NCI-H2171 treated with DMSO at 0.1 percent for 48 hours (cell line): ENCODE results near the gene HLF.

Source experiments
- DNase-seq: peaks from one replicate; lab custom pipeline; 2025; lab: John Stamatoyannopoulos, UW

HLF gene, protein sequence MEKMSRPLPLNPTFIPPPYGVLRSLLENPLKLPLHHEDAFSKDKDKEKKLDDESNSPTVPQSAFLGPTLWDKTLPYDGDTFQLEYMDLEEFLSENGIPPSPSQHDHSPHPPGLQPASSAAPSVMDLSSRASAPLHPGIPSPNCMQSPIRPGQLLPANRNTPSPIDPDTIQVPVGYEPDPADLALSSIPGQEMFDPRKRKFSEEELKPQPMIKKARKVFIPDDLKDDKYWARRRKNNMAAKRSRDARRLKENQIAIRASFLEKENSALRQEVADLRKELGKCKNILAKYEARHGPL

DNA sequence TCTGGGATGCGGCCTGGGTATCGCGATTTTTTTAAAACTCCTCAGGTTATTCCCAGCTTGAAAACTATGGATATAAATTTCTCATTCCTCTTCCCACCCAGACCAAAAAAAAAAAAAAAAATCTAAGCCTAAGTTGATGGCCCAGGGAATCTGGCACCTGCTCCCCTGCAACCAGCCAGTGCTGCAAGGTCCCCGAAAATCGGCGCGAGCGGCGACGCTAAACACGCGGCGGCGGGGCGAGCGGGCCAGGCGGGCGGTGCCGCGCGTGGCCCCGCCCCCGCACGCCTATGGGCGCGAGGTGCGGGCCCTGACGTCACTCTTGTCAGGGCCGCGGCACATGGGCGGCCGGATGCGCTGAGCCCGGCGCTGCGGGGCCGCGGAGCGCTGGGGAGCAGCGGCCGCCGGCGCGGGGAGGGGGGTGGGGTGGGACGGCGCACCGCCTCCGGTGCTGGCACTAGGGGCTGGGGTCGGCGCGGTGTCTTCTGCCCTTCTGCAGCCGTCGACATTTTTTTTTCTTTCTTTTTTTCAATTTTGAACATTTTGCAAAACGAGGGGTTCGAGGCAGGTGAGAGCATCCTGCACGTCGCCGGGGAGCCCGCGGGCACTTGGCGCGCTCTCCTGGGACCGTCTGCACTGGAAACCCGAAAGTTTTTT is at the start of gene HLF:
HLF (plus strand) TSS at position 316 of the 654 bp plus-strand sequence. CDS start 525 bp downstream, outside the sequence.
- peak; percentile 81 for DNase-seq

DNA sequence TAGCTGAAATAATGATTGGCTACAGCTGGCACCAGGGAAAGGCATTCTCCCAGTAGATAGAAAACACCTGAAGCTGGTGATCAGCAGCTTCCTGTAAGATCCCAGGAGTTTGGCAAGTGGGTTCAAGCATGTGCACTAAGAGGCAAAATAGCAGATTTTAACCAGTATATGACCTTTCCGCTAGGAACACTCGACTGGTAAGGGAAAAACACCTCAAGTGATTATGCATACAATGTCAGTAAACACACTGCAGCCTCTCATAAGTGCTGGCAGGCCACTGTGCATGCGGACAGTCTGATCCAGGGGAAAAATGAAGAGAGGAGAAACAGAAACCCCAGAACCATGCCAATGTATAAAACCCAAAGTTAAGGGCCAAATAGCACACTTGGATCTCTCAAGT is 49.0 kb upstream of the HLF start:
- DNase-seq = no peak

DNA sequence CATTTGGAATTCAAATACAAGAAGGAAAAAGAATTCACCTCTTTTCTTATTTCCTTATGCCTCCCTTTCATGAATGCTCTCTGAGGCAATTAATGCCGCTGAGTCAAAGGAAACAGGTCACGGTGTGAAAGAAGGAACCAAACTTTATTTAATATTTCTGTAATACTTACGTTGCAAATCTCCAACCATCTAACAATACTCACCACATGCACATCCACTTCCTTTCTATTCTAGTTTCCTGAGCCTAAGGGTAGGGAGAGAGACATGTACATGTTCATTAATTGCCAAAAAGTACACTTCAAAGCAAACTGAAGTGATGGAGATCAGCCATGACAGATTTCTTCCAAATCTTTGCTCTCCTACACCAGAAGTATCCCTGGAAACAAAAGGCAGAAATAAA is 47.9 kb upstream of the HLF start:
- DNase-seq = no peak

DNA sequence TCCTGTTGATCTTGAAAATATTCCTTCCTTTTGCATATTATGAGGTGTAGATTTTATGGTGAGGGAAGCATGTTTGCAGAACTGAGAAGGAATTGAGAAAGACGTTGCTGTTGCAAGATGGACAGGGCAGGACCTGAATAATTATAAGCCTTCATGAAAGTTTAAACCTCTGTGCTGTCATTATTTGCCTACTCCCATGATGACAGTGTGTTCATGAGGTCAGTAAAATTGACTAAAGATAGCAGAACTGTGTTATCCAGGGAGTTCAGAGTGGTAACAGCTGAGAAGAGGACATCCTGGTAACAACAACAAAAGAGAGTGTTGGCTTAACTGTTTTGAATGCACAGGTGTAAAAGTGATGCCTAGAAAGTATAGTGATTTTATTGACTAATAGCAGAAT is 45.3 kb upstream of the HLF start:
- no peak for DNase-seq

DNA sequence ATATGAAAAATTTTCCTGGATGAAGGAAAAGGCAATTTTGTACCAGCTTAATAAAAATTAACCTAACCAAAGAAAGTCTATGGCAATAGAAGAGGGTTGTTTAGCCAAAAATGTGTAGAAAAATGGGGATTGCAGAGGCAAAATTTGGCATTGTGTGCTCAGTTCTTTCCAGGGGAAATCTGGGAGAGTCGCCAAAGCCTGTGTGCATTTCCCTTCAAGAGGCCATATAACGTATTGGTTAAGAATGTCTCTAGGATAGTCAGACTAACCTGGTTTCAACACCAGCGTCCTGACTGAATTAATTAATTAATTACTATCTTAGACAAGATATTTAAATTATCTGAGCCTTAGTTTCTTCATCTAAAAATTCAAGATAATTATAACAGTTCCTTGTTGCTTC is 44.8 kb upstream of the HLF start:
- no peak for DNase-seq

DNA sequence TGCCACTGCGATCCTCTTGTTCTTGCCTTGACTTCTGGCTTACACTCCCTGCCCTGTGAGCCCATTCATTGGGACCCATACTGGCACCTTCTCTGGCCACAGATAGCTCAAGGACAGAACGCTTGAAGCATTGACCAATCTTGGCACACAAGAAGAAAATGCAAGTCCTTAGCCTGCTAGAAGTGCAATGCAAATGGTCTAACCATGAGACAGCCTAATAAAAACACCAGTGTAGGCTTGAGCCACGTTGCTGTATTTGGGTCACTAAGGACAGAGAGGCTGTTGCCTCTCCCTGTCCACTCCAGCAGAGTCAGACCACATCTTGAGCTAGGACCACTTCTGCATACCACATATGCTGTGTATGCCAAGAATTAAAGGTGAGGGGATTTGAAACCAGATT is 41.2 kb upstream of the HLF start:
- no peak for DNase-seq

DNA sequence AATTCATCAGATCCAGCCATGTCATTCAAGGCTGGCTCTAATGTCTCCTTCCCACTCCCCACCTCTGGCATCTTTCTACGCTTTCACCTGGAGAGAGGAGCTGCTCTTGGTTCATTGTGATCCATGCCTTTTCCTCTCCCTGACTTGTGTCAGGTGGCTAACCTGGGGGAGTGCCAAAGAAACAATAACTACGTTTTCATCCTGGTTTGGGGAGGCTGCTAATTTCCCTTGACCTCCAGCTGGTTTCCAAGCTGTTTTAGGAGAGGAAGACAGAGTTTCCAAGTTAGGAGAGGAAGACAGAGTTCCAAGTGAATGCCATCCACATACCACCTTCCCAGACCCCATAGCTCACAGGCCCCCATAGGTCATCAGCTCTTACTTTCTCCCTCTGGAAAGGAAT is 40.0 kb upstream of the HLF start:
- DNase-seq = no peak

DNA sequence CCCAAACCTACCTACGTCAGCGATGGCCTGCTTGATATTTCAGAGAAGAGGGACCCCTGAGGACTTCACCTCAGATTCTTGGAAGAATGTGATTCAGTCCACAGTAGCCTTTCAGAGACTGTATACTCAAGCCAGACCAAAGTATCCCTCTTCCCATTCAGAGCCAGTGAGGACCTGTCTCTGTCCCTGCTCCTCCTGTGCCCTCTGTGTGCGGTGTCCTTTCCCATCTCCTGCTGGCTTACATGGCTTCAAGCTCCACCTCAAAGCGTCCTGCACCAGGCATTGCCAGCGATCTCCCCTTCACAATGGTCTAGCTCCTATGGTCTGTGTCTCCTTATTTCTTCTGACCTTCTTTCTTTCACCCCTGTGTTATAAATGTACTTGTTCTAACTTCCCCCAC is 39.5 kb upstream of the HLF start:
- no peak for DNase-seq

DNA sequence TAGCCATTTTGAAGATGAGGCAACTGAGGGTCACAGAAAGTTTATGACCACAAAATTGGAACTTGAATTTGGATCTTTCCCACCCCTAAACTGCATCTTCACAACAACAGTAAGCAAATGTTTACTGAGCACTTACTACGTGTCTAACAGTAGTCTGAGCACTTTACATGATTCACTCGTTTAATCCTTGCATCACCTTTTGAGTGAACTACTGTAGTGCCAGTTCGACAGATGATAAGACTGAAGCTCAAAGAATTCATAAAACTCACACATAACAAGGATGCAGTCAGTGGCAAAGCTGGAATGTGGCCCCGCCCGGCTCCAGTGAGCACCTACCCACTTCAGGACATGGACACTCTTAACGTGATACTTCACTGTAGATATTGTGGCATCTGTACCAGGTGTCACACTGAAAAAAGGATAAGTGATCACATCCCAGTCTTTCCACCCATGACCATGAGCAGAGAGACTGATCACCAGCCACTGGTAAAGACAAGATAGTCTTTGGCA is 36.0 kb upstream of the HLF start:
- DNase-seq = no peak

DNA sequence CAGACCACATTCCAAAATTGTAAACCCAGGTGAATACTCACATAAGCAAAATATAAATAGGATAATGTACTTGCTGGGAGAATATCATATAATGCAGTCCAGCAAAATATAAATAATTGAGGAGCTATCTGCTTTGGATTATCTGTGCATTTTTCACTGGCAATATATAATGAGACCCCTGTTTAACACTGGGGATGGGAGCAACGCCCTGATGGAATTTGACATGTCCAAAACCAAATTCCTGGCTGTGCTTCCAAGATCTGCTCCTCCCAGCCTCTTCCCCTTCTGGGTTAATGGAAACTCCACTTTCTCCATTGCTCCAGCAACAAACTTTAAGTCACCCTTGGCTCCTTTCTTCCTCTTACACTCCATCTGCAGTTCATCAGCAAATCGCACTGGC is 35.5 kb upstream of the HLF start:
- DNase-seq = no peak

DNA sequence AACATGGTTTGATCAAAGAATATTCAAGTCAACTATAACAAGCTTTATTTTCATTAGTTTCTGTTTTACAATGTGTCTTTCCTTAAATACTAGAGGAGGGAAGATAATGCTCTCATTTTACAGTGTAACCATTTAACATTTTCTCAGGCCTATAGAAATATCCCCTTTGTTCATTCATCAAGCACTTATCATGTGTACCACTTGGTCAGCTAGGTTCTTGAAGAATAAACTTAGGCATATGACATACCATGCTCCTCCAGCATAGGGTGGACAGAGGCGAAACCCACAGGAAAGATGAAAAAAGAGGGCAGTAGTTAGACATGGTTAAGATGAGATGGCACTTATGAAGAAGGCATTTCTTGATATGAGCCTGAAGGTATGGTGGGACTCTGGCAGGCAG is 34.0 kb upstream of the HLF start:
- DNase-seq = no peak

DNA sequence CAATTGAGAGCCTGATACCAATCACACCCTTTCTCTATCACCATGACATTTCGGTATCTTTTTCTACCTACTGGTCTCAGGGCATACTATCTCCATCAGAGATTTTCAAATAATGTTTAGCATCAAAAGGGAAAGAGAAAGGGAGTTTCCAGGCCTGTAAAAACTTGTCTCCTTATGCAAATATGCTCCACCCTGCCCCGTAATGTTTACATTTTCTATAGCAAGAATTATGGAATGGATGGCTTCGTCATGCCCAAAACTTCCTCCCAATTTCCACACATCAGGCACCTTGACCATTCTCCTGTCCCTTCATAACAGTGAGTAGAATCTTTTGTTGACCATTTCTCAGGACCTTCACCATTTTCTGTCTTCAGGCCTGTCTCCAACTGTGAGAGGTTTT is 30.9 kb upstream of the HLF start:
- DNase-seq = no peak

DNA sequence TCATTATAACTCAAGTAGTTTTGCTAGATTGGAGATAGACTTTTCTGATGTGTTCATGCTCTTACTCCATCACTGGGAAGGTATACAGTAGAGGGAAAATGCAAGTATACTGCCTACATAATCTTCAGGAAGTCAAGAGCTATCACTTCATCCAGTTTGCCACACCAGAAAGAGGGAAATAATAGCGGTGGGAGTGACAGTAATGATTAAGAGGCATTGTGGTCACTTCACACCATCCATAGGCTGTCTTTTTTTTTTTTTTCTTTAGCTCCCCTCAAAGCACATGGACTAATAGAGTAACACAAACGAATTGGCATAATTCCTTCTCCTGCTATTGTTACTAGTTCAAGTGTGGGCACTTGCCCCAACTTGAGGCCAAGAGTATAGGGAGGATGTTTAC is 28.4 kb upstream of the HLF start:
- DNase-seq = no peak

DNA sequence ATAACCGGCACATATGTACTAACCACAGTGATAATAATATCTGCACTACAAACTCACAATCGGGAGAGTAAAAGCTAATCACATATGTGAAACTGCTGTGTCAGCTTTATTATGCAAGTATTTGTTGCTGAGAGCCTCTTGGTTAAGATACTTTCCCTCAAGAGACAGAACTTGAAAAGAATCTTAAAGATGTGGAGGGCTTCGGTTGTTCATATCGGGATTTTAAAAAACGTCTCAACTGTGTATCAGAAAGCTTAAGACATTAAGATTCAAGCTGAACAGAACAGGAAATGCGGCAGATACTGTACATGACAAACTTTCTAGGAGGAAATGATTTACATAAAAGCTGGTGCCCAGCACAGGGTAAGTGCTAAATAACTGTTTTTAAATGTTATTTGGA is 27.5 kb upstream of the HLF start:
- DNase-seq = no peak

DNA sequence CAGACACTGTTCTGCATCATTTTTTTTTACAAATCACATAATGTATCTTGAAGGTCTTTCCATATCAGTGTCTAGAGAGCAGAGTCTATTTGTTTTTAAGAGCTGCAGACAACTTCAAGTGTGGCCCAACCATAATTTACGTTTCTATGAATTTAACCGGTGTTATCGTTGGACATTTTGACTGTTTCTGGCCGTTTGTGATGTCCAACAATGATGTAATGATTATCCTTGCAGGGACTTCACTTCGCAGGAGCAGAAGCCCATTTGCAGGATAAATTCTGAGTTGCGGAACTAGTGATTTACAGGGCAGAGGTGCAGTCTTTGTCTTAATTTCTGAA is 26.9 kb upstream of the HLF start:
- DNase-seq = peak; percentile 35

DNA sequence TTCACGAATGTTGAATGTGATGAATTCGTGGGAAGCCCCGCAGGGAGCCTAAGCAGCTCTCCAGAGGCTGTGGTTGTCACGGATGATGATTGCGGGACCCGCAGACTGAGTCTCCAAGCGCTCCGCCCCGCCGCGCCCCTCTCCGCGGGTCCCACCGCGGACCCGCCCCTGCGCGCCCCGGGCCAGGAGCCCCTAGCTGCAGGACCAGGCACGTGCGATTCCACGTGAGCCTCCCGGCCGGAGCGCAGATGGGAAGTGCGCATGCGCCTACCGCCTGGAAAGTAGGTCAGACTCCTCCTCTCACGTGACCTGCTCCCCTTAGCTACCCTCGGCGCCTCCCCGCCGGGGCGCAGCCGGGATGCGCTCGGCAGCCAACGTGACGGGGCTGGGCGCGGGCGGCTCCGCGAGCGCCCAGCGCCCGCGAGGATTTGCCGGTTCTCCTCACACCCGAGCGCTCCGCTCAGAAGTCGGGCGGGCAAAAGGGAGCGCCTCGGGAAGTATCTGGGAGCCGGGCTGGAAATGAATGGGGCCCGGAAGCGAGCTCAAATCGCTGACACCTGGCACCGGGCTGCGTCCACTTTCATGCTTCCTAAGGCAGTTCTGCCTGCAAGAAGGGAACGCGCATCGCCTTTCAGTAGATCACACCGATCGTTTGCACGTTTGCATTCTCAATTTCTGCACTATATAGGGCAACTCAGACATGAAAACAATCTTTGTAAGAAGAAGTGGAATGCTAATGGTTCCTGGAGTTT is 26.4 kb upstream of the HLF start:
- DNase-seq = peak; percentile 96

DNA sequence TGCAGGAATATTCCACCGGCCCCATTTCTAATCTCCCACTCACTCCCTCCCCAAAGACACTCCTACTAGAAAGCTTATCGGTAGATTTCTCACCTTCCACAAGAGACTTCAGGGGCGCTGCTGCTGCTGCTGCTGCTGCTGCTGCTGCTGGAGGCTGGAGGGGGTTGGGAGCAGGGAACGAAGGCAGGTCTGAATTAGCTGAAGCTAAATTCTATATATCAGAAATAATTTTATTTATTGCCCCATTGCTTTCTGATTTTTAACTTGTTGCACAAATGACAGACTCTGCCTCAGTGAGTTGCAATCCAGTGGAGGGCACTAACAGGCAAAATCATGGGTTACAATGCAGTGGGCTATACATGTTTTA is 25.8 kb upstream of the HLF start:
- peak; percentile 92 for DNase-seq

DNA sequence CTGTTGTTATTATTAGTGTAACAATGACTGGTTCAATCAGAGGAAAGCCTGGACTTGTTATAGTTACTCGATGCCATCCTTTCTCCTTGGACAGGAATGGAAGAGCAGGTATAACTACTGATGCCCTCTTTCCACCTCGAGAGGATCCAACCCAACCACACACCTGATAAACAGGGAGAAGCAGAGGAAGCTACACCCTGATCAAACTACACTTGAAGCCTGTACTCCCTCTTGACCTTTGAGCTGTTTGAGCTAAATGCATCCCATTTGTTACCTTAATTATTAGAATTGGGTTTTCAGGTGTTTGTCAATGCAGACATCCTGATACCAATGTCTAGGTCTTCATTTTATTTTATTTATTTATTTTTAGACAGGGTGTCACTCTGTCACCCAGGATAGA is 23.7 kb upstream of the HLF start:
- DNase-seq = no peak

DNA sequence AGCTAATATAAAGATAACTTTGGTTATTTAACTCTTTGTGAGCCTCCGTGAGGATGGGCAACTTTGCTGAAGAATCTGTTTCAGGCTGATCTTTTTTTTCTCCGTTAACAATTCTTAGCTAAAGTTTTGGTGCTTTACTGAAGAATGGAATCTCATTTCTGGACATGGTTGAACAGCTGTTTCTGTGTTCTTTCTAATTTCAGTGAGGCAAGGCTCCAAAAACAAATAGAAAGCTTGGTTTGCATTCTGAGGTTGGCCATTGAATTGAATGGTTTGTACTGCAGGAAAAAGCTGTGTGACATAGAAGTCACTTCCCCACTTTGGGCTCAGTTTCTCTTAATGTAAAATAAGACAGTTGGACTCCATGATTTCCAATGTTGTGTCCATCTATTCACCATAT is 22.3 kb upstream of the HLF start:
- no peak for DNase-seq

DNA sequence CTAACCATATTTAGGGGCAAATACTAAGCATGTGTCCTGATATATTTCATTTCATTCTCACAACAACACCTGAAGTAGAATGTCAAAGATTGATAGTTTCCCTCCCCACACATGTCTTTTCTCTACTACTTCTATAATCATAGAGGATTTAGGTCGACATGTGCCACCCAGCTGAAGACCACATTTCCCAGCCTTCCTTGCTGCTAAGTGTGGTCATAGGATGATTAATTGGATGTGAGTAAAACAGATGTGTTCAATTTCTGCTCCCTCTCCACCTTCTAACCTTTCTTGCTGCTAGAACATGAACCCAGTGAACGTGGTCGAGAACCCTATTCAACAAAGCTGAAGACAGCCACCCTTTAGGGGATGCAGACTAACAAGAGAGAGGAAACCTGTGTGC is 18.8 kb upstream of the HLF start:
- peak; percentile 11 for DNase-seq

DNA sequence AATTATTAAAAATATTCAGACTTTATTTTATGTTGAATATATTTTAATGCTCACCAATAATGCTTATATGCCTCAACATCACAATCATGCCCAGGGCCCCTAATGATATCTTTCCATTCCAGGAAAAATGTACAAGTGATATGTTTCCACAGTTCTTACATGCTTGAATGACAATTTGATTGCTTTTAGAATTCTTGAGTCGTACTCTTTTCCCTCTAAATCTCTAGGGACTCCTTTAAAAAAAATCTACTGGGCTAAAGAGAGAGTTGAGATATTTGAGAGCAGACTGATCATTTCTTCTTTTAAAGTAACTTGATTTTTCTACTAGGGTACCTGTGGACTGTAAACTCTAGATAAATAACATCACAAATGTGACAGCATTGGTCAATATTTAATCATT is 18.2 kb upstream of the HLF start:
- DNase-seq = peak; percentile 39

DNA sequence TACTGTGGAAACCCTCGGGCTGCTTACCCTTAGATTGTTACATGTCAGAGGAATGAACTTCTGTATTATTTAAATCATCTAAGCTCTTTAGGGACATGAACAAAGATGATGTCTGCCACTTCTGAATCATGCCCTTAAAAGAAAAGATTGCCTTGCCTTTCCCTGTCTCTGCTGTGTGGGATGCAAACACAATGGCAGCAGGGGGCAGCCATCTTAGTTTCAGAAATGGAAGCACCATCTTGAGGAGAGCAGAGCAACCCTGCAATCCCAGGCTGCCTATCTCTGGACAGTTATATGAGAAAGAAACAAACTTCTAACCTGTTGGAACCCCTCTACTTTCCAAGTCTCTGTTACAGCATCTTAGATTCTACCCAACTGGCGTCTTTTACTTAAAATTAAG is 16.7 kb upstream of the HLF start:
- no peak for DNase-seq

DNA sequence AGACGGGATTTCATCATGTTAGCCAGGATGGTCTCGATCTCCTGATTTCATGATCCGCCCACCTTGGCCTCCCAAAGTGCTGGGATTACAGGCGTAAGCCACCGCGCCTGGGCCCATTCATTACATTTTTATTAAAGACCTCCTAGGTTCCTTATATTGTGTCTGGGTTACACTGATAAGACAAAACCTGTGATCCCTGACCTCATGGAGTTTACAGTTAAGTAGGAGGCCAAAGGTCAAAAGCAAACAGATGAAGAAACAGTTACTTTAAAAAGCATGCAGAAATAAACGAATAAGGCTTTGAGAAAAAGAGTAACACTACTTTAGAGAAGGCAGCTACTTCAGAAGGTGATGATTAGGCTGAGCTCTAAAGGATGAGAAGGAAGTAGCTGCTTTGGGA is 14.9 kb upstream of the HLF start:
- no peak for DNase-seq
